ENCODE data around the gene G6PC2.

DNA sequence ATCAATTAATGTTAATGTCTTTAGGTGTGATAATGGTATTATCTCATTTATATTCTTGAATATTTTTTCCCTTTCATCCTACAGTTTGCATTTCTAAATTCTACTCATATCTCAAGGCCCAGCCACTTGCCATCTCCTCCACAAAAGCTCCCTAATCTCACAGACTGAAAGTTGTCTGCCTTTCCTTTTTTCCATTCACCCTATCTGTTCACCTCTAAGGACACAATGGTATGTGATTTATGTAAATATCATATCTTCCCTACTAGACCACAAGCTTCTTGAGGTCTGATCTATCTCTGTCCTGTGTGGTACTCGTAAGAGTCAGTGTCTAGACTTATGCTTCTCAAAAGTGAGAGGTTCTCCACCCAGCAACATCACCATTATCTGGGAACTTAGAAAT lies 7.0 kb upstream of the G6PC2 start:
- TF ChIP-seq, protein P1, sequence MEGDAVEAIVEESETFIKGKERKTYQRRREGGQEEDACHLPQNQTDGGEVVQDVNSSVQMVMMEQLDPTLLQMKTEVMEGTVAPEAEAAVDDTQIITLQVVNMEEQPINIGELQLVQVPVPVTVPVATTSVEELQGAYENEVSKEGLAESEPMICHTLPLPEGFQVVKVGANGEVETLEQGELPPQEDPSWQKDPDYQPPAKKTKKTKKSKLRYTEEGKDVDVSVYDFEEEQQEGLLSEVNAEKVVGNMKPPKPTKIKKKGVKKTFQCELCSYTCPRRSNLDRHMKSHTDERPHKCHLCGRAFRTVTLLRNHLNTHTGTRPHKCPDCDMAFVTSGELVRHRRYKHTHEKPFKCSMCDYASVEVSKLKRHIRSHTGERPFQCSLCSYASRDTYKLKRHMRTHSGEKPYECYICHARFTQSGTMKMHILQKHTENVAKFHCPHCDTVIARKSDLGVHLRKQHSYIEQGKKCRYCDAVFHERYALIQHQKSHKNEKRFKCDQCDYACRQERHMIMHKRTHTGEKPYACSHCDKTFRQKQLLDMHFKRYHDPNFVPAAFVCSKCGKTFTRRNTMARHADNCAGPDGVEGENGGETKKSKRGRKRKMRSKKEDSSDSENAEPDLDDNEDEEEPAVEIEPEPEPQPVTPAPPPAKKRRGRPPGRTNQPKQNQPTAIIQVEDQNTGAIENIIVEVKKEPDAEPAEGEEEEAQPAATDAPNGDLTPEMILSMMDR (IDR thresholded peaks at IDR 0.05) = no peak
- TF ChIP-seq EZH2 (IDR thresholded peaks at IDR 0.05) (no peak), EZH2phosphoT487 (IDR thresholded peaks at IDR 0.05) (no peak)
